ENCODE measurements around the gene WDR20.

DNA sequence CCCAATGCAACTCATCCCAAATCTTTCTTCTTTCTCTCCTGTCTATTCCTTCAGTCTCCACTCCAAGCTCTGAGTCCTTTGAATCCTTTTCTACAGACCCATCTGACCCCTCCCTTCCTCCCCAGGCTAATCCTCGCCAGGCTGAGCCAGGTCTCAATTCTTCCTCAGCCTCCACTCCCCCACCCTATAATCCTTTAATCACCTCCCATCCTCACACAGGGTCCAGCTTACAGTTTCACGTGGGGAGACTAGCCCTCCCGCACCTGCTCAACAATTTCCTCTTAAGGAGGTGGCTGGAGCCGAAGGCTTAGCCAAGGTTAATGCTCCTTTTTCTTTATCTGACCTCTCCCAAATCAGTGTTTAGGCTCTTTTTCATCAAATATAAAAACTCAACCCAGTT, 101.5 kb downstream of the WDR20 start:
- TF ChIP-seq, protein P1, sequence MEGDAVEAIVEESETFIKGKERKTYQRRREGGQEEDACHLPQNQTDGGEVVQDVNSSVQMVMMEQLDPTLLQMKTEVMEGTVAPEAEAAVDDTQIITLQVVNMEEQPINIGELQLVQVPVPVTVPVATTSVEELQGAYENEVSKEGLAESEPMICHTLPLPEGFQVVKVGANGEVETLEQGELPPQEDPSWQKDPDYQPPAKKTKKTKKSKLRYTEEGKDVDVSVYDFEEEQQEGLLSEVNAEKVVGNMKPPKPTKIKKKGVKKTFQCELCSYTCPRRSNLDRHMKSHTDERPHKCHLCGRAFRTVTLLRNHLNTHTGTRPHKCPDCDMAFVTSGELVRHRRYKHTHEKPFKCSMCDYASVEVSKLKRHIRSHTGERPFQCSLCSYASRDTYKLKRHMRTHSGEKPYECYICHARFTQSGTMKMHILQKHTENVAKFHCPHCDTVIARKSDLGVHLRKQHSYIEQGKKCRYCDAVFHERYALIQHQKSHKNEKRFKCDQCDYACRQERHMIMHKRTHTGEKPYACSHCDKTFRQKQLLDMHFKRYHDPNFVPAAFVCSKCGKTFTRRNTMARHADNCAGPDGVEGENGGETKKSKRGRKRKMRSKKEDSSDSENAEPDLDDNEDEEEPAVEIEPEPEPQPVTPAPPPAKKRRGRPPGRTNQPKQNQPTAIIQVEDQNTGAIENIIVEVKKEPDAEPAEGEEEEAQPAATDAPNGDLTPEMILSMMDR (IDR thresholded peaks at IDR 0.05), result no peak
- no peak for TF ChIP-seq POLR2A (IDR thresholded peaks at IDR 0.05)

Data from Peyer's patch (tissue), 4 donors.